ENCODE measurements around the gene NR2E1. TPM values are rescaled to one million over a fixed set of nuclear protein-coding genes. Genes with fewer than 3 reads are reported as not detected.

The NR2E1 gene
- total RNA-seq, 4 donors from 2014 or later, result not detected

GRCh38 chr6:108200186-108200585 is 34.4 kb downstream of the NR2E1 start:
- WGBS, 2 donors, result 94 to 96% methylated on average over 6 to 8 of the region's 8 CpGs
- H3K36me3 ChIP-seq, result no peaks in the 10 kb centered on the region

GRCh38 chr6:108200631-108201030 is 34.8 kb downstream of the NR2E1 start:
- no peak for DNase-seq
- WGBS, 2 donors, result 70 to 77% methylated on average over 7 of the region's 7 CpGs
- H3K36me3 ChIP-seq, result no peaks in the 10 kb centered on the region
- TF ChIP-seq CTCF (IDR thresholded peaks at IDR 0.05) (no peak), POLR2A (IDR thresholded peaks at IDR 0.05) (no peak)
- H3K4me1 ChIP-seq, result no peaks in the 10 kb centered on the region
- no peaks in the 10 kb centered on the region for H3K9me3 ChIP-seq
- intact Hi-C loops (cut with DNase I), result no loop called here
- no peak overlapping the region for H3K27ac ChIP-seq
- H3K4me3 ChIP-seq (replicated peaks in 1 of 3), result no peak overlapping the region
- no peaks in the 10 kb centered on the region for H3K27me3 ChIP-seq

More at GRCh38 chr6:108200186-108200585, 34.4 kb downstream of the NR2E1 start:
- DNase-seq, result no peak
- H3K9me3 ChIP-seq, result no peaks in the 10 kb centered on the region
- H3K27me3 ChIP-seq, result no peaks in the 10 kb centered on the region
- no peak overlapping the region for H3K27ac ChIP-seq
- TF ChIP-seq CTCF (IDR thresholded peaks at IDR 0.05), result no peak
- no peak for TF ChIP-seq POLR2A (IDR thresholded peaks at IDR 0.05)
- H3K4me3 ChIP-seq (replicated peaks in 1 of 3), result no peak overlapping the region
- intact Hi-C loops (cut with DNase I), result no loop called here
- no peaks in the 10 kb centered on the region for H3K4me1 ChIP-seq

GRCh38 chr6:108203189-108204112 is 37.6 kb downstream of the NR2E1 start:
- H3K4me1 ChIP-seq, result peaks cover 5 to 6% of the 10 kb centered on the region in 2 donors
- TF ChIP-seq POLR2A (IDR thresholded peaks at IDR 0.05), result no peak
- TF ChIP-seq CTCF (IDR thresholded peaks at IDR 0.05), result no peak
- H3K9me3 ChIP-seq, result no peaks in the 10 kb centered on the region
- no peak overlapping the region for H3K27ac ChIP-seq
- no peaks in the 10 kb centered on the region for H3K27me3 ChIP-seq
- H3K4me3 ChIP-seq (replicated peaks in 1 of 3), result no peak overlapping the region
- intact Hi-C loops (cut with DNase I), result no loop called here
- 81 to 82% methylated on average over 14 of the region's 14 CpGs for WGBS, 2 donors
- no peaks in the 10 kb centered on the region for H3K36me3 ChIP-seq
- no peak for DNase-seq

GRCh38 chr6:108207013-108207412 is 41.2 kb downstream of the NR2E1 start:
- Histone ChIP-seq H3K9me3 (no peaks in the 10 kb centered on the region), H3K27me3 (no peaks in the 10 kb centered on the region), H3K4me3 (replicated peaks in 1 of 3) (no peak overlapping the region), H3K27ac (no peak overlapping the region), H3K4me1 (peaks cover 33 to 34% of the 10 kb centered on the region in 2 donors), H3K36me3 (no peaks in the 10 kb centered on the region)
- no peak for TF ChIP-seq POLR2A (IDR thresholded peaks at IDR 0.05)
- no peak for TF ChIP-seq CTCF (IDR thresholded peaks at IDR 0.05)
- intact Hi-C loops (cut with DNase I), result no loop called here
- no peak for DNase-seq
- WGBS, 2 donors, result 89 to 95% methylated on average over 4 of the region's 4 CpGs

- Histone ChIP-seq H3K9me3 (no peaks in the 10 kb centered on the region), H3K27ac (peak overlapping the region in 2 of 3 donors; percentile 67 to 74), H3K27me3 (no peaks in the 10 kb centered on the region), H3K36me3 (no peaks in the 10 kb centered on the region), H3K4me3 (replicated peaks in 1 of 3) (no peak overlapping the region), H3K4me1 (peaks cover 47 to 51% of the 10 kb centered on the region in 2 donors)
- peak in 1 of 2 donors; percentile 9 for DNase-seq
- no peak for TF ChIP-seq POLR2A (IDR thresholded peaks at IDR 0.05)
- no peak for TF ChIP-seq CTCF (IDR thresholded peaks at IDR 0.05)
- WGBS, 2 donors, result 26 to 53% methylated on average over 5 of the region's 5 CpGs
- intact Hi-C loops (cut with DNase I), result no loop called here
Observed at GRCh38 chr6:108209738-108210137, 43.9 kb downstream of the NR2E1 start.

Measured in thyroid gland (tissue), 4 donors.